ENCODE measurements around the gene KDM8.

- no peak for TF ChIP-seq EZH2 (IDR thresholded peaks at IDR 0.05; ENCODE audit: borderline replicate concordance, insufficient read depth, low read depth, low read length, poor library complexity, severe bottlenecking)
- no peak for TF ChIP-seq CTCF (IDR thresholded peaks at IDR 0.05)
Observed at GRCh38 chr16:27215660-27216059, 12.3 kb downstream of the KDM8 start.
